Skeletal muscle tissue (tissue), 4 donors: Measurements from ENCODE around the gene GARS1. TPM values are rescaled to one million over a fixed set of nuclear protein-coding genes. Genes with fewer than 3 reads are reported as not detected.
"Not testable (repeated sequence)": the region's sequence is repeated elsewhere in the genome, so short reads cannot be mapped to it uniquely, and the experiment has no call there.

Experiments
- H3K27ac ChIP-seq: one replicate; pipeline ENCODE4 v1.7.0; 2013; ENCODE audit warnings: mild to moderate bottlenecking, low read depth, low read length, inconsistent platforms
- H3K27me3 ChIP-seq, 3 donors: one replicate each; pipeline ENCODE4 v1.7.0; 2013; ENCODE audit warnings: low read length in 3 of 3; ENCODE audit not compliant: control insufficient read depth in 3 of 3, insufficient read depth in 3 of 3
- H3K36me3 ChIP-seq, 3 donors: one replicate each; pipeline ENCODE4 v1.7.0; 2013; ENCODE audit warnings: low read length in 3 of 3; ENCODE audit not compliant: control insufficient read depth in 3 of 3, insufficient read depth in 3 of 3
- H3K4me1 ChIP-seq, 3 donors: one replicate each; pipeline ENCODE4 v1.7.0; 2013; ENCODE audit warnings: low read length in 3 of 3, mild to moderate bottlenecking in 3 of 3; ENCODE audit not compliant: control insufficient read depth in 3 of 3, insufficient read depth in 3 of 3
- H3K4me3 ChIP-seq, 3 donors: one replicate each; pipeline ENCODE4 v1.7.0; 2013; ENCODE audit warnings: low read length in 3 of 3
- H3K9ac ChIP-seq, 3 donors: one replicate each; pipeline ENCODE4 v1.7.0; 2013; ENCODE audit warnings: low read length in 3 of 3, mild to moderate bottlenecking in 3 of 3, moderate library complexity in 2 of 3, low read depth in 1 of 3
- H3K9me3 ChIP-seq, 3 donors: one replicate each; pipeline ENCODE4 v1.7.0; 2013; ENCODE audit warnings: low read length in 3 of 3; ENCODE audit not compliant: control insufficient read depth in 3 of 3
- total RNA-seq: library from RNA; depleted of rRNA; stranded (reverse); fragments of >200 nt; gene quantifications from one replicate; pipeline ENCODE4 v1.2.3, GENCODE V29; 2014
- donor health status: Osteomylitis.

GARS1 gene
- total RNA-seq, 1 donor from 2014 or later, result 41.2 TPM

- H3K4me1 ChIP-seq, H3K9ac ChIP-seq, H3K9me3 ChIP-seq, H3K27ac ChIP-seq, H3K4me3 ChIP-seq, H3K27me3 ChIP-seq: not testable (repeated sequence)
- peaks cover 6 to 28% (median 25%) of the 10 kb centered on the region in 3 donors for H3K36me3 ChIP-seq
These were observed 24.4 kb upstream of the GARS1 start for GRCh38 chr7:30570238-30570637.

GRCh38 chr7:30572212-30572841, 22.4 kb upstream of the GARS1 start:
- H3K4me3 ChIP-seq, result no peak overlapping the region
- no peaks in the 10 kb centered on the region for H3K27me3 ChIP-seq
- H3K4me1 ChIP-seq, result no peaks in the 10 kb centered on the region
- no peak overlapping the region for H3K27ac ChIP-seq
- peaks cover 2 to 17% (median 17%) of the 10 kb centered on the region in 3 donors for H3K36me3 ChIP-seq
- no peak overlapping the region for H3K9ac ChIP-seq
- H3K9me3 ChIP-seq, result no peaks in the 10 kb centered on the region

GRCh38 chr7:30575910-30576309, 18.8 kb upstream of the GARS1 start:
- H3K4me1 ChIP-seq, result no peaks in the 10 kb centered on the region
- H3K36me3 ChIP-seq, result peaks cover 10 to 25% (median 20%) of the 10 kb centered on the region in 3 donors
- H3K27ac ChIP-seq, result no peak overlapping the region
- no peak overlapping the region for H3K9ac ChIP-seq
- H3K27me3 ChIP-seq, result no peaks in the 10 kb centered on the region
- H3K4me3 ChIP-seq, result no peak overlapping the region
- no peaks in the 10 kb centered on the region for H3K9me3 ChIP-seq

GRCh38 chr7:30583181-30583580, 11.5 kb upstream of the GARS1 start:
- Histone ChIP-seq H3K9me3 (no peaks in the 10 kb centered on the region), H3K27ac (no peak overlapping the region), H3K4me1 (no peaks in the 10 kb centered on the region), H3K9ac (no peak overlapping the region), H3K27me3 (no peaks in the 10 kb centered on the region), H3K36me3 (peaks cover 15 to 33% (median 31%) of the 10 kb centered on the region in 3 donors), H3K4me3 (no peak overlapping the region)

GRCh38 chr7:30584415-30584814, 10.3 kb upstream of the GARS1 start:
- Histone ChIP-seq H3K27ac (no peak overlapping the region), H3K9ac (no peak overlapping the region), H3K27me3 (no peaks in the 10 kb centered on the region), H3K4me3 (no peak overlapping the region), H3K36me3 (peaks cover 14 to 25% (median 21%) of the 10 kb centered on the region in 3 donors), H3K9me3 (no peaks in the 10 kb centered on the region), H3K4me1 (no peaks in the 10 kb centered on the region)

- Histone ChIP-seq H3K4me3 (no peak overlapping the region), H3K4me1 (no peaks in the 10 kb centered on the region), H3K9ac (no peak overlapping the region), H3K27me3 (no peaks in the 10 kb centered on the region), H3K9me3 (no peaks in the 10 kb centered on the region), H3K36me3 (peaks cover 14 to 25% (median 21%) of the 10 kb centered on the region in 3 donors), H3K27ac (no peak overlapping the region)
These were observed 9.7 kb upstream of the GARS1 start for GRCh38 chr7:30584965-30585364.

GRCh38 chr7:30585675-30586074, 9.0 kb upstream of the GARS1 start:
- no peaks in the 10 kb centered on the region for H3K9me3 ChIP-seq
- no peaks in the 10 kb centered on the region for H3K27me3 ChIP-seq
- no peaks in the 10 kb centered on the region for H3K4me1 ChIP-seq
- peaks cover 13 to 23% (median 21%) of the 10 kb centered on the region in 3 donors for H3K36me3 ChIP-seq
- no peak overlapping the region for H3K9ac ChIP-seq
- no peak overlapping the region for H3K27ac ChIP-seq
- no peak overlapping the region for H3K4me3 ChIP-seq

- H3K4me1 ChIP-seq, H3K4me3 ChIP-seq, H3K27me3 ChIP-seq, H3K27ac ChIP-seq, H3K9me3 ChIP-seq, H3K9ac ChIP-seq: not testable (repeated sequence)
- H3K36me3 ChIP-seq, result peaks cover 10 to 12% (median 10%) of the 10 kb centered on the region in 3 donors
These were observed 7.1 kb upstream of the GARS1 start for GRCh38 chr7:30587547-30587946.

GRCh38 chr7:30589111-30589510, 5.6 kb upstream of the GARS1 start:
- Histone ChIP-seq H3K9me3 (no peaks in the 10 kb centered on the region), H3K4me1 (peaks cover 6% of the 10 kb centered on the region in 3 donors), H3K27me3 (no peaks in the 10 kb centered on the region), H3K36me3 (peaks cover 10 to 11% (median 10%) of the 10 kb centered on the region in 3 donors), H3K27ac (no peak overlapping the region), H3K4me3 (no peak overlapping the region), H3K9ac (no peak overlapping the region)

GRCh38 chr7:30594048-30594539, 584 bp upstream of the GARS1 start:
- no peaks in the 10 kb centered on the region for H3K27me3 ChIP-seq
- peak overlapping the region; percentile 92 for H3K27ac ChIP-seq
- no peaks in the 10 kb centered on the region for H3K9me3 ChIP-seq
- peak overlapping the region; percentile 97 to 99 (median 97) for H3K4me3 ChIP-seq
- H3K4me1 ChIP-seq, result peaks cover 16 to 25% (median 24%) of the 10 kb centered on the region in 3 donors
- H3K36me3 ChIP-seq, result peaks cover 0 to 2% (median 0%) of the 10 kb centered on the region in 3 donors
- peak overlapping the region; percentile 97 to 100 (median 97) for H3K9ac ChIP-seq
